Endothelial cell of umbilical vein (primary cell): Measurements from ENCODE around the gene ZNF740. TPM values are rescaled to one million over a fixed set of nuclear protein-coding genes. Genes with fewer than 3 reads are reported as not detected.

Experiments
- BruUV-seq: library from RNA; stranded (reverse); fragments of 400-500 nt; replicated peaks from 2 replicates; lab custom pipeline; 2021; lab: Mats Ljungman, UMichigan
- CTCF ChIA-PET: fragments of 300-600, 350-600 bp; sonication (Branson Sonifier 250); formaldehyde crosslinking; loops from one replicate; lab custom pipeline; 2021; ENCODE audit warnings: antibody characterized with exemption, inconsistent platforms; lab: Charles Lee
- POLR2A ChIA-PET: fragments of 300-600, 350-600 bp; sonication (Branson Sonifier 250); formaldehyde crosslinking; loops from one replicate; lab custom pipeline; 2021; ENCODE audit warnings: antibody characterized with exemption, inconsistent platforms; lab: Charles Lee
- DNase-seq: peaks from one replicate; pipeline ENCODE4 v3.0.0-alpha.2; 2011; ENCODE audit warnings: low read depth, low spot score
- FAIRE-seq: peaks from 2 replicates; lab custom pipeline; 2011; peaks lifted over from hg19 to GRCh38; lab: Jason Lieb, UNC
- H2AFZ ChIP-seq: 2 replicates; pipeline ENCODE4 v1.6.0; 2012; ENCODE audit warnings: low read depth, low read length, control low read depth, inconsistent platforms
- H3K27ac ChIP-seq: 2 replicates; pipeline ENCODE4 v1.5.1; 2011; ENCODE audit warnings: low read depth, mild to moderate bottlenecking, control low read depth, low read length, moderate library complexity; ENCODE audit not compliant: insufficient read depth
- H3K27me3 ChIP-seq, 2 experiments: 2 replicates each; pipeline versions ENCODE4 v1.6.0 to v1.6.1; 2011; ENCODE audit warnings: low read length in 2 of 2, mixed read lengths in 1 of 2; ENCODE audit not compliant: control insufficient read depth in 2 of 2, insufficient read depth in 2 of 2
- H3K36me3 ChIP-seq, 2 experiments: 2 replicates in 1 of 2; 3 replicates in 1 of 2; pipeline ENCODE4 v1.5.1; 2011; ENCODE audit warnings: low read length in 2 of 2, mild to moderate bottlenecking in 1 of 2, moderate library complexity in 1 of 2; ENCODE audit not compliant: control insufficient read depth in 2 of 2, insufficient read depth in 2 of 2; ENCODE audit errors: extremely low read depth in 1 of 2
- H3K4me1 ChIP-seq: 3 replicates; pipeline ENCODE4 v1.5.1; 2011; ENCODE audit warnings: mild to moderate bottlenecking, low read length; ENCODE audit not compliant: control insufficient read depth, insufficient read depth; ENCODE audit errors: extremely low read depth
- H3K4me2 ChIP-seq: 2 replicates; pipeline ENCODE4 v1.6.1; 2011; ENCODE audit warnings: low read length, control low read depth, mixed read lengths; ENCODE audit not compliant: insufficient read depth
- H3K4me3 ChIP-seq, 3 experiments: fragments of 200-600 bp in 1 of 3; sonication (generic), shearing (Covaris generic) in 1 of 3; replicated peaks in 1 of 3; 2 replicates each; pipeline ENCODE4 v1.5.1; 2011 to 2016; ENCODE audit warnings: control low read depth in 3 of 3, low read length in 3 of 3, mild to moderate bottlenecking in 2 of 3, inconsistent platforms in 1 of 3, low read depth in 1 of 3, moderate library complexity in 1 of 3; ENCODE audit not compliant: insufficient read depth in 1 of 3
- H3K79me2 ChIP-seq: 2 replicates; pipeline ENCODE4 v1.6.0; 2012; ENCODE audit warnings: low read length, inconsistent platforms; ENCODE audit not compliant: control insufficient read depth, insufficient read depth
- H3K9ac ChIP-seq: replicated peaks from 2 replicates; pipeline ENCODE3; 2011; ENCODE audit warnings: low read length, control low read depth; ENCODE audit not compliant: insufficient read depth; ENCODE audit errors: extremely low read depth
- H3K9me1 ChIP-seq: replicated peaks from 3 replicates; pipeline ENCODE4 v1.6.0; 2011; ENCODE audit warnings: mild to moderate bottlenecking, low read length; ENCODE audit not compliant: control insufficient read depth, insufficient read depth; ENCODE audit errors: extremely low read depth
- H3K9me3 ChIP-seq: replicated peaks from 2 replicates; pipeline ENCODE4 v1.5.1; 2012; ENCODE audit warnings: low read length, inconsistent platforms; ENCODE audit not compliant: control insufficient read depth, insufficient read depth
- H4K20me1 ChIP-seq: replicated peaks from 2 replicates; pipeline ENCODE3; 2011; ENCODE audit warnings: mild to moderate bottlenecking, low read length; ENCODE audit not compliant: control insufficient read depth, insufficient read depth; ENCODE audit errors: extremely low read depth
- EZH2 ChIP-seq: IDR thresholded peaks from 2 replicates; pipeline ENCODE4 v1.6.1; 2012; ENCODE audit warnings: borderline replicate concordance, low read depth, mild to moderate bottlenecking, moderate library complexity, low read length, inconsistent platforms; ENCODE audit not compliant: severe bottlenecking
- FOS ChIP-seq: IDR thresholded peaks from 2 replicates; pipeline ENCODE4 v1.6.1; 2011; ENCODE audit warnings: mild to moderate bottlenecking, low read length, moderate library complexity, borderline replicate concordance; ENCODE audit not compliant: insufficient read depth
- GATA2 ChIP-seq: IDR thresholded peaks from 2 replicates; pipeline ENCODE4 v1.7.0; 2011; ENCODE audit warnings: low read depth, mild to moderate bottlenecking, moderate library complexity, mixed read lengths, low read length; ENCODE audit not compliant: insufficient read length, insufficient read depth
- JUN ChIP-seq: IDR thresholded peaks from 2 replicates; pipeline ENCODE4 v1.6.1; 2011; ENCODE audit warnings: borderline replicate concordance, low read depth; ENCODE audit not compliant: insufficient read length, insufficient read depth
- MAX ChIP-seq: IDR thresholded peaks from 2 replicates; pipeline ENCODE4 v1.6.1; 2011; ENCODE audit not compliant: insufficient read depth, insufficient read length
- MYC ChIP-seq: IDR thresholded peaks from one replicate; pipeline ENCODE4 v1.6.1; 2011; ENCODE audit warnings: mild to moderate bottlenecking, low read depth, low read length
- POLR2A ChIP-seq: IDR thresholded peaks from 2 replicates; pipeline ENCODE4 v1.6.1; 2012; ENCODE audit warnings: low read depth, mild to moderate bottlenecking, control low read depth, low read length
- POLR2AphosphoS5 ChIP-seq: IDR thresholded peaks from 2 replicates; pipeline ENCODE4 v1.6.1; 2012; ENCODE audit warnings: low read depth, mild to moderate bottlenecking, control low read depth, low read length, moderate library complexity; ENCODE audit not compliant: insufficient read depth
- dilution Hi-C: fragments of 300-500 bp; cut with MboI; formaldehyde crosslinking; loops from one replicate; pipeline ENCODE4 v1.15.0; 2019; ENCODE audit warnings: low sequenced_read_pairs; ENCODE audit not compliant: extremely low pct_ligation_motif_present
- intact Hi-C: fragments of 100-400 bp; cut with micrococcal nuclease; formaldehyde crosslinking; loops from one replicate; pipeline ENCODE4 v1.10.0; 2022
- polyA plus RNA-seq, 4 experiments: library from polyadenylated mRNA; depleted of rRNA in 3 of 4; stranded (reverse) in 3 of 4; unstranded in 1 of 4; fragments of >200 nt; gene quantifications; 2 replicates each; pipeline versions ENCODE4 v1.2.1 to v1.2.3, GENCODE V29; 2011 to 2012; ENCODE audit warnings: missing spikeins in 1 of 4
- total RNA-seq: library from RNA; stranded (reverse); gene quantifications from 2 replicates; pipeline ENCODE4 v1.2.3, GENCODE V29; 2021
- TF ChIP-seq, protein P1 (sequence below), 2 donors: IDR thresholded peaks; 1 replicate in 1 of 2; 2 replicates in 1 of 2; pipeline ENCODE4 v1.5.1; 2011; ENCODE audit warnings: low read length in 2 of 2, mild to moderate bottlenecking in 2 of 2, moderate library complexity in 2 of 2, control low read depth in 1 of 2, inconsistent platforms in 1 of 2, low read depth in 1 of 2; ENCODE audit not compliant: insufficient read depth in 1 of 2; ENCODE audit errors: extremely low read depth in 1 of 2

Gene ZNF740
- total and polyA plus RNA-seq, 2 donors (not counting 3 experiments of a cell fraction or from before 2014, with no cell fraction given): 10.5 to 38.1 TPM

- Histone ChIP-seq H3K4me3 (no peak overlapping the region), H3K4me1 (no peaks in the 10 kb centered on the region), H3K27ac (no peak overlapping the region), H3K4me2 (no peak overlapping the region), H3K27me3 (peaks cover 19 to 22% of the 10 kb centered on the region in 2 experiments), H4K20me1 (no peaks in the 10 kb centered on the region), H3K79me2 (no peaks in the 10 kb centered on the region), H3K9me3 (no peaks in the 10 kb centered on the region), H2AFZ (no peak overlapping the region), H3K9me1 (no peaks in the 10 kb centered on the region), H3K36me3 (no peaks in the 10 kb centered on the region), H3K9ac (no peak overlapping the region)
- DNase-seq: no peak
- no peak for FAIRE-seq
- CTCF ChIA-PET: interaction anchor here (0.6 to 2.1 kb wide), 5 partner anchors 9 to 26 kb away, joined by 3 to 8 read pairs (median 4); no protein-coding TSS in a partner anchor
- dilution Hi-C loops: no loop called here
- POLR2A ChIA-PET: no interaction called here
- intact Hi-C loops: no loop called here
- TF ChIP-seq, protein P1, sequence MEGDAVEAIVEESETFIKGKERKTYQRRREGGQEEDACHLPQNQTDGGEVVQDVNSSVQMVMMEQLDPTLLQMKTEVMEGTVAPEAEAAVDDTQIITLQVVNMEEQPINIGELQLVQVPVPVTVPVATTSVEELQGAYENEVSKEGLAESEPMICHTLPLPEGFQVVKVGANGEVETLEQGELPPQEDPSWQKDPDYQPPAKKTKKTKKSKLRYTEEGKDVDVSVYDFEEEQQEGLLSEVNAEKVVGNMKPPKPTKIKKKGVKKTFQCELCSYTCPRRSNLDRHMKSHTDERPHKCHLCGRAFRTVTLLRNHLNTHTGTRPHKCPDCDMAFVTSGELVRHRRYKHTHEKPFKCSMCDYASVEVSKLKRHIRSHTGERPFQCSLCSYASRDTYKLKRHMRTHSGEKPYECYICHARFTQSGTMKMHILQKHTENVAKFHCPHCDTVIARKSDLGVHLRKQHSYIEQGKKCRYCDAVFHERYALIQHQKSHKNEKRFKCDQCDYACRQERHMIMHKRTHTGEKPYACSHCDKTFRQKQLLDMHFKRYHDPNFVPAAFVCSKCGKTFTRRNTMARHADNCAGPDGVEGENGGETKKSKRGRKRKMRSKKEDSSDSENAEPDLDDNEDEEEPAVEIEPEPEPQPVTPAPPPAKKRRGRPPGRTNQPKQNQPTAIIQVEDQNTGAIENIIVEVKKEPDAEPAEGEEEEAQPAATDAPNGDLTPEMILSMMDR (IDR thresholded peaks at IDR 0.05; ENCODE audit: extremely low read depth in 1 of 2, insufficient read depth in 1 of 2, low read depth in 1 of 2, low read length in 2 of 2): no peak
- TF ChIP-seq JUN: no peak
- no peak for TF ChIP-seq GATA2
- no peak for TF ChIP-seq FOS
- no peak for TF ChIP-seq POLR2AphosphoS5
- no peak for TF ChIP-seq MYC
- no peak for TF ChIP-seq POLR2A
- no peak for TF ChIP-seq MAX
- TF ChIP-seq EZH2: no peak
- BruUV-seq: no TSS peak
Observed at GRCh38 chr12:53234271-53234914, 53.9 kb downstream of the ZNF740 start.
